CD4-positive, alpha-beta T cell (primary cell): ENCODE measurements around the gene LRGUK. TPM values are rescaled to one million over a fixed set of nuclear protein-coding genes. Genes with fewer than 3 reads are reported as not detected.

Experiments
- ATAC-seq: fragments of 200-7000 bp; cut with Tn5 transposase; one replicate; pipeline ENCODE4 v1.10.0; 2022; ENCODE audit warnings: mild to moderate bottlenecking; ENCODE audit not compliant: poor library complexity
- CTCF ChIA-PET: fragments of 350-600 bp; sonication (Branson Sonifier 250); formaldehyde crosslinking; loops from one replicate; lab custom pipeline; 2021; ENCODE audit warnings: antibody characterized with exemption, inconsistent platforms; lab: Charles Lee
- POLR2A ChIA-PET: fragments of 350-600 bp; sonication (Branson Sonifier 250); formaldehyde crosslinking; loops from one replicate; lab custom pipeline; 2021; ENCODE audit warnings: antibody characterized with exemption, inconsistent platforms; lab: Charles Lee
- DNase-seq, 14 experiments: peaks; one replicate each; pipeline ENCODE4 v3.0.0-alpha.2; 2013 to 2020; ENCODE audit warnings: mixed read lengths in 2 of 14
- H3K27ac ChIP-seq, 2 donors: one replicate each; pipeline versions ENCODE4 v1.5.1 to v1.7.0; 2013; ENCODE audit warnings: low read length in 2 of 2, low read depth in 1 of 2, mild to moderate bottlenecking in 1 of 2
- H3K27me3 ChIP-seq, 2 experiments: 1 replicate in 1 of 2; 2 replicates in 1 of 2; pipeline versions ENCODE4 v1.6.1 to v1.7.0; 2013; ENCODE audit warnings: low read length in 2 of 2, control low read depth in 1 of 2, mild to moderate bottlenecking in 1 of 2, moderate library complexity in 1 of 2; ENCODE audit not compliant: insufficient read depth in 2 of 2, control insufficient read depth in 1 of 2
- H3K36me3 ChIP-seq: one replicate; pipeline ENCODE4 v1.6.1; 2013; ENCODE audit warnings: low read length, control low read depth; ENCODE audit not compliant: insufficient read depth
- H3K4me1 ChIP-seq: one replicate; pipeline ENCODE4 v1.6.1; 2013; ENCODE audit warnings: low read length, control low read depth; ENCODE audit not compliant: insufficient read depth
- H3K4me3 ChIP-seq: one replicate; pipeline ENCODE4 v1.5.1; 2013; ENCODE audit warnings: mild to moderate bottlenecking, low read length, moderate library complexity
- H3K9me3 ChIP-seq, 2 experiments: 1 replicate in 1 of 2; 2 replicates in 1 of 2; pipeline versions ENCODE4 v1.6.1 to v1.7.0; 2013; ENCODE audit warnings: low read length in 2 of 2, mild to moderate bottlenecking in 2 of 2, control low read depth in 1 of 2, moderate library complexity in 1 of 2; ENCODE audit not compliant: control insufficient read depth in 1 of 2, insufficient read depth in 1 of 2
- H3K27ac Mint-ChIP-seq: one replicate; pipeline ENCODE4 v1.8.0; 2020; ENCODE audit warnings: mixed read lengths
- H3K27me3 Mint-ChIP-seq: one replicate; pipeline ENCODE4 v1.8.0; 2021; ENCODE audit warnings: mixed read lengths
- H3K36me3 Mint-ChIP-seq: one replicate; pipeline ENCODE4 v1.8.0; 2021; ENCODE audit warnings: low read depth, mixed read lengths
- H3K4me1 Mint-ChIP-seq: one replicate; pipeline ENCODE4 v1.8.0; 2021; ENCODE audit warnings: low read depth, mixed read lengths
- H3K4me3 Mint-ChIP-seq: one replicate; pipeline ENCODE4 v1.8.0; 2020; ENCODE audit warnings: mild to moderate bottlenecking, mixed read lengths
- H3K9me3 Mint-ChIP-seq: one replicate; pipeline ENCODE4 v1.8.0; 2020; ENCODE audit warnings: mixed read lengths
- intact Hi-C, 2 experiments: fragments of 100-400 bp; cut with DNase I in 1 of 2; cut with micrococcal nuclease in 1 of 2; formaldehyde crosslinking; loops; one replicate each; pipeline versions ENCODE4 v1.15.1 to v1.9.0; 2023 to 2025; cut with DNase I, micrococcal nuclease
- total RNA-seq, 174 experiments: library from RNA in 2 of 174; stranded (reverse) in 2 of 174; gene quantifications; one replicate each; pipeline ENCODE4 v1.2.3 and lab custom pipeline; 2021 to 2026
- TF ChIP-seq, protein P1 (sequence below): fragments of 200-600 bp; IDR thresholded peaks from one replicate; pipeline ENCODE4 v1.8.0; 2022; ENCODE audit warnings: antibody characterized with exemption, mild to moderate bottlenecking

The LRGUK gene
- total RNA-seq, 2 experiments from 2014 or later = 0.20 to 0.27 TPM

DNA sequence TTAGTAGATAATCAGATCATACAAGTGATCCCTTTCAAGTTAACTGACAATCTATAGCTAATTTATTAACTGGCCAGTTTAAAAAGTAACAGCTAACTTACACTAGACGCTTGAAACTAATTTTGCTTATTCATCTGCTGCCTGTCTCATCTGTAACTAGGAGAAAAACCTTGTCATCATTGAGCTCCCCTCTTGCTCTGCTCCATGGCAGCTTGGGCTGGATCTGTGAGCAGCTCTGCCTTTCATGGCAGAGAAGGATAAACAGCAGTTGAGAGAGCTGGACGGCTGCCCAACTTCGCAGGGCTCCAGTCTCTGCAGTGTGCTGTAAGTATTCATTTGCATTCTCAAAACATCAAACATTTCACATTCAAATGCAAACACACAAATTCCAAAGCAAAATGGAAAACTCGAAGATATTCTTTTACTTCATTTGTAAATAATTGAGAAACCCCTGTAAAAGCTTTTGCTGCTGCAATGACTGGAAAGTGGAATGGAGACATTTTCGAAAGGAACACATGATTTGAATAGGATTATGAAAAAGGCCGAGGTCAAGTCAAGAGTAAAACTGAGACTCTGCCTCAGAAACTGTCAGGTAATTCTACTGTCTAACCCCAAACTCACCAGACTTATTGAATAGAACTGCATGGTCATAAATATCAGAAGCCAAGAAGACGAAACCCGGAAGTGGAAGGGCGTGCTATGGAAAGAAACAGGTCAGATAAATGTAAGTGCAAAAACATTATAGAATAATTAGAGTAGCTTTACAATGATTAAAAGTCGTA is 172.0 kb downstream of the LRGUK start:
- CTCF ChIA-PET = no interaction called here
- ATAC-seq = no peak
- Mint-ChIP-seq H3K36me3 (peaks cover 92% of the 10 kb centered on the region), H3K4me3 (no peak overlapping the region), H3K27ac (no peak overlapping the region), H3K4me1 (no peaks in the 10 kb centered on the region), H3K9me3 (no peaks in the 10 kb centered on the region), H3K27me3 (no peaks in the 10 kb centered on the region)
- Histone ChIP-seq H3K4me1 (no peaks in the 10 kb centered on the region), H3K27ac (no peak overlapping the region), H3K9me3 (no peaks in the 10 kb centered on the region), H3K4me3 (no peak overlapping the region), H3K27me3 (no peaks in the 10 kb centered on the region), H3K36me3 (peaks cover 65% of the 10 kb centered on the region)
- no peak for DNase-seq
- intact Hi-C loops = no loop called here
- TF ChIP-seq, protein P1, sequence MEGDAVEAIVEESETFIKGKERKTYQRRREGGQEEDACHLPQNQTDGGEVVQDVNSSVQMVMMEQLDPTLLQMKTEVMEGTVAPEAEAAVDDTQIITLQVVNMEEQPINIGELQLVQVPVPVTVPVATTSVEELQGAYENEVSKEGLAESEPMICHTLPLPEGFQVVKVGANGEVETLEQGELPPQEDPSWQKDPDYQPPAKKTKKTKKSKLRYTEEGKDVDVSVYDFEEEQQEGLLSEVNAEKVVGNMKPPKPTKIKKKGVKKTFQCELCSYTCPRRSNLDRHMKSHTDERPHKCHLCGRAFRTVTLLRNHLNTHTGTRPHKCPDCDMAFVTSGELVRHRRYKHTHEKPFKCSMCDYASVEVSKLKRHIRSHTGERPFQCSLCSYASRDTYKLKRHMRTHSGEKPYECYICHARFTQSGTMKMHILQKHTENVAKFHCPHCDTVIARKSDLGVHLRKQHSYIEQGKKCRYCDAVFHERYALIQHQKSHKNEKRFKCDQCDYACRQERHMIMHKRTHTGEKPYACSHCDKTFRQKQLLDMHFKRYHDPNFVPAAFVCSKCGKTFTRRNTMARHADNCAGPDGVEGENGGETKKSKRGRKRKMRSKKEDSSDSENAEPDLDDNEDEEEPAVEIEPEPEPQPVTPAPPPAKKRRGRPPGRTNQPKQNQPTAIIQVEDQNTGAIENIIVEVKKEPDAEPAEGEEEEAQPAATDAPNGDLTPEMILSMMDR = no peak
- POLR2A ChIA-PET = no interaction called here

DNA sequence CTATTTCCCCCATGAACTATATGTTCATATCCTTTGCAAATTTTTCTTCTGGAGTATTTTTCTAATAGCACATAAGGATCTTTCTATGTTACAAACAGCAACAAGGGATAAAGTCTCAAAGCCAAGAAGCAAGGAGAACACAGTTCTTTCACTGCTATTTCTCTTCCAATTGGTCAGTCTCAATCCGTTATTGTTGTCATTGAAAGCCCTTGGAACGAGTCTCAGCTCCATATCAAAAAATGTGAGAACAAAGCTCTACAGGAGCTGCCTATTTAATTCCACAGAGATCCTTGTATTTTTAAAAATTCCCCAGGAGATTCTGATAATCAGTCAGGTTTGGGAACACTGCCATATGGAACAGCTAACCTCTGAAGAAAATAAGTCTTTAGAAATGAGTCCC is 173.8 kb downstream of the LRGUK start:
- peaks cover 88% of the 10 kb centered on the region for H3K36me3 Mint-ChIP-seq

GRCh38 chr7:134301592-134301991 is 174.5 kb downstream of the LRGUK start:
- Histone ChIP-seq H3K36me3 (peaks cover 52% of the 10 kb centered on the region), H3K27me3 (no peaks in the 10 kb centered on the region), H3K27ac (no peak overlapping the region), H3K9me3 (no peaks in the 10 kb centered on the region), H3K4me3 (no peak overlapping the region), H3K4me1 (no peaks in the 10 kb centered on the region)
- H3K27ac Mint-ChIP-seq = no peak overlapping the region
- CTCF ChIA-PET = no interaction called here
- no peaks in the 10 kb centered on the region for H3K4me1 Mint-ChIP-seq
- DNase-seq = no peak
- no peaks in the 10 kb centered on the region for H3K9me3 Mint-ChIP-seq
- POLR2A ChIA-PET = no interaction called here
- intact Hi-C loops = no loop called here
- no peak for ATAC-seq
- TF ChIP-seq, protein P1 = no peak
- no peak overlapping the region for H3K4me3 Mint-ChIP-seq
- H3K36me3 Mint-ChIP-seq = peaks cover 89% of the 10 kb centered on the region
- no peaks in the 10 kb centered on the region for H3K27me3 Mint-ChIP-seq

More for the DNA sequence above, 173.8 kb downstream of the LRGUK start:
- Mint-ChIP-seq H3K9me3 (no peaks in the 10 kb centered on the region), H3K4me1 (no peaks in the 10 kb centered on the region), H3K4me3 (no peak overlapping the region), H3K27ac (no peak overlapping the region), H3K27me3 (no peaks in the 10 kb centered on the region)
- Histone ChIP-seq H3K4me3 (no peak overlapping the region), H3K9me3 (no peaks in the 10 kb centered on the region), H3K27ac (no peak overlapping the region), H3K36me3 (peaks cover 56% of the 10 kb centered on the region), H3K27me3 (no peaks in the 10 kb centered on the region), H3K4me1 (no peaks in the 10 kb centered on the region)
- no peak for DNase-seq
- ChIA-PET POLR2A (no interaction called here), CTCF (no interaction called here)
- TF ChIP-seq, protein P1 = no peak
- ATAC-seq = no peak
- intact Hi-C loops = no loop called here
